ENCODE measurements around the gene SERPINA1.
"Not testable (repeated sequence)": the region's sequence is repeated elsewhere in the genome, so short reads cannot be mapped to it uniquely, and the experiment has no call there.

SERPINA1 gene

DNA sequence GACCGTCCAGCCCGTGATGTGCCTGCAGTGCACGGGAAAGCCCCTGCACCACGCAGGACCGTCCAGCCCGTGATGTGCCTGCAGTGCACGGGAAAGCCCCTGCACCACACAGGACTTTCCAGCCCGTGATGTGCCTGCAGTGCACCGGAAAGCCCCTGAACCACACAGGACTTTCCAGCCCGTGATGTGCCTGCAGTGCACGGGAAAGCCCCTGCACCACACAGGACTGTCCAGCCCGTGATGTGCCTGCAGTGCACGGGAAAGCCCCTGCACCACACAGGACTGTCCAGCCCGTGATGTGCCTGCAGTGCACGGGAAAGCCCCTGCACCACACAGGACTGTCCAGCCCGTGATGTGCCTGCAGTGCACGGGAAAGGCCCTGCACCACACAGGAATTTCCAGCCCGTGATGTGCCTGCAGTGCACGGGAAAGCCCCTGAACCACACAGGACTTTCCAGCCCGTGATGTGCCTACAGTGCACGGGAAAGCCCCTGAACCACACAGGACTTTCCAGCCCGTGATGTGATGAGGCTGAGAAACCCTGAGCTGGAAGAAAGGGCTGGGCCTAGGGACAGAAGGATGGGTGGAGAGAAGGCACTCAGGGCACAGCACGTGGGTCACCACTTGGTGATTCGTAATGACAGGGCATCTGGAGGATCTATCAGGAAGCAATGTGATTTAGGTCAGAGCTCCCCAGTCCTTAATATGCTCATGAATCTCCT is 42.2 kb downstream of the SERPINA1 start:
- not testable (repeated sequence) for DNase-seq (ENCODE audit: low spot score)

DNA sequence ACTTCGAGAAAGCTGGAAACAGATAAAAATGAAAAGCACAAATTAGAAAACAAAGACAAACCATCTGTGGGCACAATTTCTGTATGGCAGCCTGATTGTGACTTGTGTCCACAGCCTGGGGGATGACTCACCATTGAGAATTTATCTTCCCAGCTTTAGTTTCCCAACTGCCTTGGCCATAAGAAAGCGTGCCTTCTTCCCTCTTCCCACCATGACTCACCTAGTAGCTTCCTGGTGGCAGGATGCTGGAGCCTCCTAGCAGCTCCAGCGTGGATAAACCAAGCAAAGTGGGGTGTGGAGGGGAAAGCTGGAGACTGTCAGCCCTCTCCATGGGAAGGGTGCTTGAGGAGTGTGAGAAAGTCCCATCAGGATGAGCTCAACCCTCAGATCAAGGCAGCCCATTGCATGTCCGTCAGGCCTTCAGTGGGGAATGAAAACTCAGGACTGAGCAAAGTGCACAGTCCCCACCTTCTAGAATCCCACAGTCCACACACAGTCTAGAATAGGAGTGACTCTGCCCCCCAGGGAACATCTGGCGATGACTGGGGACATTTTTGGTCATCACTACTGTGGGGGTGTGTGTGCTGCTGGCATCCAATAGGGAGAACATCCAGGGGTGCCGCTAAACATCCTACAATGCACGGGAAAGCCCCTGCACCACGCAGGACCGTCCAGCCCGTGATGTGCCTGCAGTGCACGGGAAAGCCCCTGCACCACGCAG is 42.9 kb downstream of the SERPINA1 start:
- DNase-seq (ENCODE audit: low spot score) = peak; percentile 89

DNA sequence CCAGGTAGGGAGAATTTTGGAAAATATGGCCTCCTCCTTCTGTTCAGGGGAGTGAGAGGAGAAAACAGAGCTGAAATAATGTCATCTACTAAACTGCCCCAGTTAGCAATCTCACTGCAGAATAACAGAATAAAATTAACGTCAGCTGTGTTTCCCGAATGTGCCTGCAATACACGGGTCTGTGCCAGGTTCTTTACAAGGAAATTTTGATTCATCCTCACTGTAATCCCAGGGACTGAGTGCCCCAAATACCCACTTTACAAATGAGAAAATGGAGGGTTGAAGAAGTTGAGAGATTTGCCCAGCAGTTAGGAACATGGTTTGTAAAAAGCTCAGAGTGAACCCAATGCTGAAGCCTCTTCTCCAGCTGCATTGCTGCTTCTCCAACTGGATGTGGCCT is 44.0 kb downstream of the SERPINA1 start:
- DNase-seq (ENCODE audit: low spot score) = no peak

DNA sequence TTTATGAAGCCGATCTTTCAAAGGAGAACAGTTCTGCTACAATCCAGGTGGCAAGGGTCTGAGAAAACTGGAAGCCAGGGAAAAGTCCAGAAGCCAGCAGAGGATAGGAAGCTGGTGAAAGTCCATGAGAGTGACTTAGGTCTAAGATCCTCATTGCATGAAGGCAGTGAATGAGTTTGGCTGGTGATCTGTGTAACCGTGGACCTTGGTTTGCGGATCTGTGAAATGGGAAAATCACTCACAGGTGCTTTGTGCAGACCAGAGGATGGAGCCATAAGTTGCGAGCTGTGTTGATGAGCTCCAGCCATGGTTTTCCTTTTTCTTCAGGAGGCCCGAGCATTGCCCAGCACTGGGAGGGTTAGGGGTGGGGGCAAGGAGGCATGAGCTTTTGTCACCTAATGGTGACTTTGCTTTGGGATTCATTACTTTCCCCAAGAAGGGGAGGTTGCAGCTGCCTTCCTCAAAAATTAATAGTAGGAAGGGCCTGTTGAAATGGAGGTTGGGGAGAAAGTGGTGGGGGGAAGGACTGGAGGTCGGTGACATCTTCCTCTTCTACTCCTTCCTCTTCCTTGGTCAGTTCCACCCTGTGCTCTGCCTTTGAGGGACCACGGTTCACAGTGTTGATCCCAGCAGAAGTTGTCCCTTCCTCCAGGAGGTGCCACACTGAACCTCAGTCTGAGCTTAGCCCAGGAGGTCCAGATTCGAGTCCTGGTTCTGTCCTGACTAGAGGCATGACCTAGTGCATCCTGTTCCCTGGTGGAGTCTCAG is 45.0 kb downstream of the SERPINA1 start:
- DNase-seq (ENCODE audit: low spot score) = no peak

DNA sequence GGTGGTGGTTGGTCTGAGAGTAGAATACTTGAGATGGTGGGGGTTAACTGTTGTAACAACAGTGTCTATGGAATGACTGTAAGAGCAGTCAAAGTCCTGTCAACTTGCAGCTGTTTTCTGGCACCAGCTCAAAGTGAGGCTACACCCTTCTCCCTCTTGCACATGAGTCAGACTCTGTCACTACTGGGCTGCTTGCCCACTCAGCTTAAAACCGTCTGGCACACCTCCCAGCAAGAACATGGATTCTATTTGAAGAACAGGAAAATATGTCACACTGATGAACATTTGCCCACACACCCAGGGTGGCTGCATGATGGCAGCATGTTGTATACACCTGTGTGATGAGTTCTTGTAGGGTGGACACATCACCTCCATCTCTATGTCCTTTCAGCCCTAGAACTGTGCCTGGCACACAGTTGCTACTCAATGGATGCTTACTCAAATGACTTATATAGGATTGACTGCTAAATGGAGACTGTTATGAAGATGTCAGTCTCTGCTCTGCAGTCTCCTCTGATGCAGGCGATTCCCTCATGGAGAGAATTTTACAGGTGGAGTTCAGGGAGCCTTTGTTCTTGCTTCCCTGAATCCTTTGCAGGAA is 46.0 kb downstream of the SERPINA1 start:
- DNase-seq (ENCODE audit: low spot score) = peak; percentile 94

DNA sequence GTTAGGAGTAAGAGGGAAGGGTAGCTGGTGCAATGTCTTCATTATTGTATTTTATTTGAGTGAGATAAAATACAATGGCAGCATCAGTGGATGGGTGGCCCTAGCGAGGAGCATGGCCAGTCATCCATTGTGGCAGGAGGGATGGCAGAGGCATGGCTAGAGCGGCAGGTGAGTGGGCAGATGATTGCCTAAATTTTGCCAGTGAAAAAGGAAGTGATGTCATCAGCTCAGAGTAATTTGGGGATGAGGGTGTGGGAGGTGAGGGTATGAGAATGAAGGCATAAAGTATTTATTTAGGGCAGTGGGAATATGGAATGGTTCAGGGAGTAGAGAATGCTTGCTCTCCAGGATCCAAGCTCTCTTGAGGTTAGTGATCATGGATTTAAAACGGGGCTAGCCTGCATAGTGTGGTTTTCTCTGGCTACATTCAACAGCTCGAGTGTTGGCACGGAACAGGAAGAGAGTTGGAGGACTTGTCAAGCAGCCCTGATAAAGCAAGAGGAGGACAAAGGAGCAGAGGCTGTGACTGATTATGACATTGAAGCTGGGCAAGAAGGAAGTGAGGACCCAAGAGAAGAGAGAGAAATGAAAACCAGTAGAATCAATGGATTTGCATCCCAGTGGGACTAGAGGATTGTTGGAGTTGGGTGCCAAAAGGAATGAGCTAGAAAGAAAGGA is 46.6 kb downstream of the SERPINA1 start:
- peak; percentile 56 for DNase-seq (ENCODE audit: low spot score)

DNA sequence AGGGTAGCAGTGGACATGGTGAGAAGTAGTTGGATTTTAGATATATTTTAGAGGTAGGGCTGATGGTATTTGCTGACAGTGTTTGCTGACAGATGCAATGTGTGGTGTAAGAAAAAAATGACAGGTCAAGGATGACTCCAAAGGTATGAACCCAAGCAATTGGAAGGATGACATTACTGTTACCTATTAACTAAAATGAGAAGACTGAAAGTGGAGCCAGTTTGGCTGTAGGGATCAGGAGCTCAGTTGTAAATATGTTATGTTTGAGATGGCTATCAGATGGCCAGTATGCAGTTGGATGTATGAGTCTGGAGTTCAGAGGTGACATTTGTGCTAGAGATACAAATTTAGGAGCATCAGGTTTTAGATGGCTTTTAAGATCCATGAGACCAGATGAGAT is 47.9 kb downstream of the SERPINA1 start:
- no peak for DNase-seq (ENCODE audit: low spot score)

DNA sequence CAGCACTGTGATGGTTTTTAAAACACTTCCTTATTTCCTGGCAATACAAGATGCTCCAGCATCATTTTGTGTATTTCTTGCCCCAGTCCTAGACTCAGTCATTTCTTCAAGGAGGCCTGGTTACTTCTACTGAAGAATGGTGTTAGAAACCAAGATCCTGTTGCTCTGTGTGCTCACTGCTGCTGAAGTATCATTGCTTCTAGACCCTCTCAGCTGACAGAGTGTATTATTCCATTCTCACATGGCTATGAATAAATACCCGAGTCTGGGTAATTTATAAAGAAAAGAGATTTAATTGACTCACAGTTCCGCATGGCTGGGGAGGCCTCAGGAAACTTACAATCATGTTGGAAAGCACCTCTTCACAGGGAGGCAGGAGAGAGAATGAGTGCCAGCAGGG is 50.4 kb downstream of the SERPINA1 start:
- DNase-seq (ENCODE audit: low spot score) = no peak

DNA sequence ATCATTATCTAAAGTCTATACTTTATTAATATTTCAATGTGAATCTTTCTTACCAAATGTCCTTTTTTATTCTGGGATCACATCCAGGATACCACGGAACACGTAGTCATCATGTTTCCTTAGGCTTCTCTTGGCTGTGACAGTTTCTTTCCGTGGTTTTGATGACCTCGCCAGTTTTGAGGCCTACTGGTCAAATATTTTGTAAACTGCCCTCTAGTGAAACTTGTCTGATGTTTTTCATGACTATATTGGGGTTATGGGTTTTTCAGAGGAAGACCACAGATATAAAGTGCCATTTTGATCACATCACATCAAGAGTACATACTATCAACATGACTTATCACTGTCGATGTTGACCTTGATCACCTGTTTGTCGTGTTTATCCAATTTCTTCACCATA is 51.1 kb downstream of the SERPINA1 start:
- DNase-seq (ENCODE audit: low spot score) = no peak

DNA sequence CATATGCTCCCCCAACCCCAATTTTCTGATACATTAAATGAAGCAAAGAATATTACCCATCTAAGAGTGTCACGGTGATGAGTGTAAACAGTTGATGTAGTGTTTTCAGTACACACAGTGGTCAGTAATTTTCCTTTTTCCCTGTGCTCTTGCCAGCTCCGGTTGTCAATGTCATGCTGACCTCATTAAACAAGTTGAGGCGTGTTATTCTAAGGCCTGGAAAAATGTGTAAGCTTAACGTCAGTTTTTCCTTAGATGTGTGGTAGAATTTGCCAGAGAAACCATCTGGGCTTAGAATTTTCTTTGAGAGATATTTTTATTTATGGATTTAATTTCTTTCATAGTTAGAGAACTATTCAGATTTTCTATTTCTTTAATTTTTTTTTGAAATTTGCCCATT is 53.5 kb downstream of the SERPINA1 start:
- DNase-seq (ENCODE audit: low spot score) = no peak

DNA sequence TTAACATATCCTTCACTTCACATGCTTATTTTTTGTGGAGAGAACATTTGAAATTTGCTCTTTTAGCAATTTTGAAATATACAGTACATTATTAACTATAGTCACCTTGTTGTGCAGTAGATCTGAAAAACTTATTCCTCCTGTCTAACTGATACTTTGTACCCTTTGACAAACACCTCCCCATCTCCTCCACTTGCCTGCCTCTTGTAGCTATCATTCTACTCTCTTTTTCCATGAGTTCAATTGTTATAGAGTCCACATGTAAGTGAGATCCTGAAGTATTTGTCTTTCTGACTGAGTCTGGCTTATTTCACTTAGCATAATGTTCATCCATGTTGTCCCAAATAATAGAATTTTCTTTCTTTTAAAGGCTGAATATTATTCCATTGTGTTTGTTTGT is 55.8 kb downstream of the SERPINA1 start:
- DNase-seq (ENCODE audit: low spot score) = no peak

DNA sequence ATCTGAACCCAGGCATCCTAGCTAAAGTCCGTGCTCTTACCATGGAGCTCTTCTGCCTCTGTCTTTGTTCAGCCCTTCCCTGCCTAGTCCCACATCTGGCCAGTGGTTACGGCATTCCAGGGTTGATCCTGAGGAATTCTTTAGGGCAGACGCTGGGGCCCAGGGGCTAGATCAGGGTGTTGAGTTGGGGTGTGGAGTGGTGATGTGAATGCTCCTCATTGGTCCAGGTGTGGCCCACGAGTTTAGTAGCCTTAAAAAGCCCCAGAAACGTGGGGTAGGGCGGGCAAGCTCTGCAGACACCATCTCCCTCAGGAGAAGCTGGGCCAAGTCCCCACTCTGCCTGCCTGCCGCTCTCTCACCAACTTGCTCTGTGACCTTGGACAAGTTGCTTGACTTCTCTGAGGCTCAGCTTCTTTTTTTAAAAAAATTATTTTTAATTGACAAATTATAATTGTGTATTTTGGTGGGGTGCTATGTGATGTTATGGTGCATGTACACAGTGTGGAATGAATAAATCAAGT is 56.3 kb downstream of the SERPINA1 start:
- no peak for DNase-seq (ENCODE audit: low spot score)

DNA sequence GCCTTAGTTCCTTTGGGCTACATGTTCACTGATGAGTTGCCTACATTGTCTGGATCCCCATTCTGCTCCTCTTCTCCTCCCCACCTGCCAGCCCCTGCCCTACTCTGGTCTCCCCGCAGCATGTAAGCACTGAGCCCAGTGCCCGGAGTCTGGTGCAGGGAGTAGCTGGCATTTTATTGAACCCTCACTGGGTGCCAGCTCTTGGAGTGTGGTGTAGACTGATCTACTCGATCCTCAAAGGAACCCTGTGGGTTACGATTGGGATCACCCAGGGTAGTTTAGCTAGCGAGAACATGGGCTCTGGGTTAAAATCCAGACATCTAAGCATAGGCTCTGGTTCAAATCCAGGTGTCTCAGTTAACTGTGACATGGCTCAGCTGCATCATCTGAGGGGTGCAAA is 56.9 kb downstream of the SERPINA1 start:
- DNase-seq (ENCODE audit: low spot score) = no peak

DNA sequence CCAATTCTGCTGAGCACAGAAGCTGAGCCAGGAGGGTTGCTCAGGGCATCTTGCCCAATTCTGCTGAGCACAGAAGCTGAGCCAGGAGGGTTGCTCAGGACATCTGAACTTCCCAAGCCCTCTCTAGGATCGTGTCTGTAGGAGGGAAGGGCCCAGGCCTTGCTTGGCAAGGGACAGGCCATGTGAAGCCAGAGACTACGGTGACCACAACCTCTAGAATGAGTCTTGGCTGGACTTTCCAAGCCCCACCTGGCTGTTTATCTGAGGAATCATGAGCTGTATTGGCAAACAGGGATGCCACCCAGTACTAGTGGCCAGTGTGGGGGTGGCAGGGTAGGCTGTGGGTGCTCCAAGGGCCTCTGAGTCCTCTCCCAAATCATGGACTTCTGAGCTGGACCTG is 57.5 kb downstream of the SERPINA1 start:
- no peak for DNase-seq (ENCODE audit: low spot score)

DNA sequence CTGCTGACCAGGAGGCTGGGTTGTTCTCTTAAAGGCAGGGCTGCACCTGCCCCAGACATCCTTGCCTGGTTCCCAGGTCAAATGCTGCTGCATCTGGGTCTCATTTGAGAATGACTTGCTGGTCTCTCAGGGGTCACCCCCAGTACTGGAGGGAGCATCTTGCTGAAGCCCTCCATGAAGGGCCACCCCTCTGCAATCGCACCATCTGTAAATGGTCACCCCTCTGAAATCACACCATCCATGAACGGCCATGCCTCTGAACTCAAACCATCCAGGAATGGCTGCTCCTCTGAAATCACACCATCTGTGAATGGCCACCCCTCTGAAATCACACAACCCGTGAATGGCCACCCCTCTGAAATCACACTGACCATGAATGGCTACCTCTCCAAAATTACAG is 58.0 kb downstream of the SERPINA1 start:
- DNase-seq (ENCODE audit: low spot score) = no peak

DNA sequence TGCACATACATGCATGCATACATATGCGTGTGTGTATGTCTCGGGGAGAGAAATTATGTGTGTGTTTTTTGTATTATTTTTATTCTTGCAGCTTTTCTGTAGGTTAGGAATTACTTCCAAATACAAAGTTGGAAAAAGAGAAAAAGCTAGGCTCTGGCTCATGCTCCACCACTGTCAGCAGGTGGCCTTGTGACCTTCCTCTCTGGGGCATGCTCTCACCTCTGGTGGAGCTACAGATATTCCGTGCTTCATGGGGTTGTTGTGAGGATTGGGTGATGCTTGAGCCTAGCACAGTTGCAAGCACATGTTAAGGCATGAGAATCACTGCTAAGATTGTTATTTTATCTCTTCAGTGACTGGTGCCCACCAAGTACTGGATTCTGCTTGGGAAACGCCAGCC is 58.5 kb downstream of the SERPINA1 start:
- no peak for DNase-seq (ENCODE audit: low spot score)

DNA sequence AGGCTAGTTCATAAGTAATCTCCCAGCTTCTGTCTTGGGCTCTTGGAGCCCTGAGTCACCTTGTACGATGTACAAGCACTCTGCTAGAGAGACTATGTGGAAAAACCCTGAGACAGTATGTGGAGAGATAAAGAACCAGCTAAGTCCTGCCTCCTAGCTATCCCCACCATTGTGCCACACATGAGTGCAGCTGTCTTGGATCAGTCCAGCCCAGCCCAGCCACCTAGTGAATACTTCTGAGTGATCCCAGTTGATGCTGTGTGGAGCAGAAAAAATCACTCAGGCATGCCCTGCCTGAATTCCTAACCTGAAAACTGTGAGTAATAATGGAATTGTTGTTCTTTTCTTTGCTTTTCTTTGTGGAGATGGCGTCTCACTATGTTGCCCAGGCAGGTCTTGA is 60.2 kb downstream of the SERPINA1 start:
- no peak for DNase-seq (ENCODE audit: low spot score)

Measured in AG20443 (cell line).